PC-3 (cell line): Measurements from ENCODE around the gene TM4SF5. TPM values are rescaled to one million over a fixed set of nuclear protein-coding genes. Genes with fewer than 3 reads are reported as not detected.
A peak's percentile ranks its signal among the peaks of the same experiment; 100 is the strongest.

Source experiments
- ATAC-seq: fragments of 200-7000 bp; cut with Tn5 transposase; 2 replicates; pipeline ENCODE4 v1.9.1; 2020; ENCODE audit warnings: mild to moderate bottlenecking, moderate library complexity
- BruUV-seq: library from RNA; stranded (reverse); fragments of 400-500 nt; replicated peaks from 2 replicates; lab custom pipeline; 2021; lab: Mats Ljungman, UMichigan
- CTCF ChIA-PET: fragments of 300-600 bp; sonication (Branson Sonifier 250); formaldehyde crosslinking; loops from one replicate; lab custom pipeline; 2022; ENCODE audit warnings: antibody characterized with exemption; lab: Charles Lee
- POLR2A ChIA-PET: fragments of 300-600 bp; sonication (Branson Sonifier 250); formaldehyde crosslinking; loops from one replicate; lab custom pipeline; 2022; ENCODE audit warnings: antibody characterized with exemption; ENCODE audit not compliant: unreplicated experiment; lab: Charles Lee
- DNase-seq: peaks from one replicate; pipeline ENCODE4 v3.0.0-alpha.2; 2015
- H2AFZ ChIP-seq: fragments of 300-600 bp; sonication (generic); 2 replicates; pipeline ENCODE4 v1.6.0; 2016; ENCODE audit warnings: antibody characterized with exemption, low read length
- H3F3A ChIP-seq: fragments of 300-600 bp; sonication (generic); one replicate; pipeline ENCODE4 v1.6.0; 2017; ENCODE audit warnings: antibody characterized with exemption, low read length, control low read depth, mild to moderate bottlenecking; ENCODE audit not compliant: unreplicated experiment
- H3K27ac ChIP-seq: fragments of 300-600 bp; sonication (generic); 2 replicates; pipeline ENCODE4 v1.5.1; 2016; ENCODE audit warnings: mild to moderate bottlenecking, low read length
- H3K27me3 ChIP-seq: fragments of 300-600 bp; sonication (generic); 2 replicates; pipeline ENCODE4 v1.6.1; 2016; ENCODE audit warnings: low read length, mixed read lengths
- H3K36me3 ChIP-seq: fragments of 300-600 bp; sonication (generic); 2 replicates; pipeline ENCODE4 v1.6.1; 2016; ENCODE audit warnings: low read depth, mixed run types, low read length, mixed read lengths
- H3K4me1 ChIP-seq: fragments of 300-600 bp; sonication (generic); 2 replicates; pipeline ENCODE4 v1.5.1; 2016; ENCODE audit warnings: low read length; ENCODE audit not compliant: insufficient read depth
- H3K4me2 ChIP-seq: fragments of 300-600 bp; sonication (generic); 2 replicates; pipeline ENCODE4 v1.6.0; 2016; ENCODE audit warnings: low read length
- H3K4me3 ChIP-seq: fragments of 300-600 bp; sonication (generic); 2 replicates; pipeline ENCODE4 v1.5.1; 2016; ENCODE audit warnings: mild to moderate bottlenecking, low read length, mixed read lengths
- H3K79me2 ChIP-seq: fragments of 300-600 bp; sonication (generic); 2 replicates; pipeline ENCODE4 v1.6.1; 2017; ENCODE audit warnings: low read length, mixed read lengths
- H3K9ac ChIP-seq: fragments of 300-600 bp; sonication (generic); 2 replicates; pipeline ENCODE4 v1.6.0; 2016; ENCODE audit warnings: mild to moderate bottlenecking, low read length
- H3K9me2 ChIP-seq: fragments of 300-600 bp; sonication (generic); replicated peaks from 2 replicates; pipeline ENCODE4 v1.6.1; 2016; ENCODE audit warnings: mixed run types, low read length, mixed read lengths
- H3K9me3 ChIP-seq: fragments of 300-600 bp; sonication (generic); 2 replicates; pipeline ENCODE4 v1.6.1; 2016; ENCODE audit warnings: low read length, mixed read lengths
- H4K20me1 ChIP-seq: fragments of 300-600 bp; sonication (generic); 2 replicates; pipeline ENCODE4 v1.6.1; 2016; ENCODE audit warnings: low read length, mixed read lengths
- CTCF ChIP-seq: fragments of 300-600 bp; sonication (generic); conservative IDR thresholded peaks from 2 replicates; pipeline ENCODE4 v1.5.1; 2017; ENCODE audit warnings: antibody characterized with exemption, low read depth, mild to moderate bottlenecking, low read length
- EZH2 ChIP-seq: fragments of 300-600 bp; sonication (generic); IDR thresholded peaks from one replicate; pipeline ENCODE4 v1.6.1; 2017; ENCODE audit warnings: antibody characterized with exemption, mild to moderate bottlenecking, low read length; ENCODE audit not compliant: unreplicated experiment
- EZH2phosphoT487 ChIP-seq: fragments of 300-600 bp; sonication (generic); IDR thresholded peaks from 2 replicates; pipeline ENCODE4 v1.6.1; 2018; ENCODE audit warnings: mild to moderate bottlenecking, antibody characterized with exemption, low read length, borderline replicate concordance
- intact Hi-C: fragments of 100-400 bp; cut with micrococcal nuclease; formaldehyde crosslinking; loops from 2 replicates; pipeline ENCODE4 v1.9.0; 2023
- total RNA-seq: library from RNA; depleted of rRNA; stranded (reverse); fragments of >200 nt; gene quantifications from 2 replicates; pipeline ENCODE4 v1.2.3, GENCODE V29; 2014

Gene TM4SF5
- total RNA-seq, 1 experiment from 2014 or later: not detected

GRCh38 chr17:4780325-4780955 is 8.8 kb downstream of the TM4SF5 start:
- H3K27me3 ChIP-seq: no peaks in the 10 kb centered on the region
- no peaks in the 10 kb centered on the region for H4K20me1 ChIP-seq
- no peak overlapping the region for H3K9ac ChIP-seq
- no peaks in the 10 kb centered on the region for H3K36me3 ChIP-seq
- intact Hi-C loops: no loop called here
- no peaks in the 10 kb centered on the region for H3F3A ChIP-seq
- no peak for TF ChIP-seq CTCF
- no peak for TF ChIP-seq EZH2
- no peaks in the 10 kb centered on the region for H3K9me3 ChIP-seq
- H3K4me3 ChIP-seq: no peak overlapping the region
- no peaks in the 10 kb centered on the region for H3K4me1 ChIP-seq
- H3K27ac ChIP-seq: no peak overlapping the region
- BruUV-seq: no TSS peak
- no peaks in the 10 kb centered on the region for H3K79me2 ChIP-seq
- DNase-seq (no peak), ATAC-seq (no peak)
- H2AFZ ChIP-seq: no peak overlapping the region
- no peak overlapping the region for H3K4me2 ChIP-seq
- H3K9me2 ChIP-seq: no peaks in the 10 kb centered on the region
- POLR2A ChIA-PET: no interaction called here
- CTCF ChIA-PET: no interaction called here

- no peak overlapping the region for H3K9ac ChIP-seq
- ChIA-PET CTCF (no interaction called here), POLR2A (interaction anchor here (0.7 kb wide), 1 partner anchor 87 kb away, joined by 12 read pairs; no protein-coding TSS in a partner anchor)
- H2AFZ ChIP-seq: no peak overlapping the region
- intact Hi-C loops: no loop called here
- BruUV-seq: no TSS peak
- H3K9me2 ChIP-seq: no peaks in the 10 kb centered on the region
- no peaks in the 10 kb centered on the region for H3K79me2 ChIP-seq
- H3K4me2 ChIP-seq: no peak overlapping the region
- DNase-seq: no peak
- ATAC-seq: no peak
- no peaks in the 10 kb centered on the region for H3K36me3 ChIP-seq
- no peaks in the 10 kb centered on the region for H3K9me3 ChIP-seq
- TF ChIP-seq CTCF (no peak), EZH2phosphoT487 (no peak), EZH2 (no peak)
- H3F3A ChIP-seq: no peaks in the 10 kb centered on the region
- no peaks in the 10 kb centered on the region for H3K27me3 ChIP-seq
- H4K20me1 ChIP-seq: no peaks in the 10 kb centered on the region
- peaks cover 6% of the 10 kb centered on the region for H3K4me1 ChIP-seq
- no peak overlapping the region for H3K4me3 ChIP-seq
- H3K27ac ChIP-seq: no peak overlapping the region
Observed at GRCh38 chr17:4782652-4783051, 11.0 kb downstream of the TM4SF5 start.

GRCh38 chr17:4785311-4786105 is 13.8 kb downstream of the TM4SF5 start:
- peak overlapping the region; percentile 55 for H2AFZ ChIP-seq
- no peak overlapping the region for H3K27ac ChIP-seq
- BruUV-seq: no TSS peak
- peak overlapping the region; percentile 83 for H3K4me2 ChIP-seq
- no peak for ATAC-seq
- H3K27me3 ChIP-seq: no peaks in the 10 kb centered on the region
- no peak for TF ChIP-seq EZH2phosphoT487
- no peak for TF ChIP-seq EZH2
- no peak for TF ChIP-seq CTCF
- no peaks in the 10 kb centered on the region for H3F3A ChIP-seq
- no peak overlapping the region for H3K9ac ChIP-seq
- DNase-seq: no peak
- H3K4me3 ChIP-seq: peak overlapping the region; percentile 39
- no peaks in the 10 kb centered on the region for H3K9me3 ChIP-seq
- peaks cover 8% of the 10 kb centered on the region for H3K79me2 ChIP-seq
- H3K9me2 ChIP-seq: no peaks in the 10 kb centered on the region
- POLR2A ChIA-PET: no interaction called here
- H4K20me1 ChIP-seq: no peaks in the 10 kb centered on the region
- CTCF ChIA-PET: no interaction called here
- intact Hi-C loops: loop anchor here (2.0 kb wide), 1 partner anchor 55 kb away; the partner anchor contains the start of gene MED11
- no peaks in the 10 kb centered on the region for H3K36me3 ChIP-seq
- H3K4me1 ChIP-seq: peaks cover 12% of the 10 kb centered on the region
